ENCODE data around the gene EVI2A.

DNA sequence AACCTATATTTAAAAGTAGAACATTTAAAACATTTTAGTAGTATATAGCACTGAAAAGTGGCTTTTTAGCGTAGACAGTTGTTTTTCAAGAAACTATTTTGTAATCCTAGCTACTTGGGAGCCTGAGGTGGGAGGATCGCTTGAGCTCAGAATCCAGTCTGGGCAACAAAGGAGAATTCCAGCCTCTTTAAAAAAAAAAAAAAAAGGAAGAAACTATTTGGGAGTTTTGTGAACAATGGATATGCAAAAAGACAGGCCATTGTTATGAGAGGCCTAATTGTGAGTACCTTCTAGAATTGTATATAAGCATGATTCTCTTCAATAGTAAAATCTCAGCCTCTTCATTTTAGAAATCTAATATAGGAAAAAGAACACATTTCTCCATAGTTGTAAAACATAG, 42.0 kb downstream of the EVI2A start:
- TF ChIP-seq, protein P1, sequence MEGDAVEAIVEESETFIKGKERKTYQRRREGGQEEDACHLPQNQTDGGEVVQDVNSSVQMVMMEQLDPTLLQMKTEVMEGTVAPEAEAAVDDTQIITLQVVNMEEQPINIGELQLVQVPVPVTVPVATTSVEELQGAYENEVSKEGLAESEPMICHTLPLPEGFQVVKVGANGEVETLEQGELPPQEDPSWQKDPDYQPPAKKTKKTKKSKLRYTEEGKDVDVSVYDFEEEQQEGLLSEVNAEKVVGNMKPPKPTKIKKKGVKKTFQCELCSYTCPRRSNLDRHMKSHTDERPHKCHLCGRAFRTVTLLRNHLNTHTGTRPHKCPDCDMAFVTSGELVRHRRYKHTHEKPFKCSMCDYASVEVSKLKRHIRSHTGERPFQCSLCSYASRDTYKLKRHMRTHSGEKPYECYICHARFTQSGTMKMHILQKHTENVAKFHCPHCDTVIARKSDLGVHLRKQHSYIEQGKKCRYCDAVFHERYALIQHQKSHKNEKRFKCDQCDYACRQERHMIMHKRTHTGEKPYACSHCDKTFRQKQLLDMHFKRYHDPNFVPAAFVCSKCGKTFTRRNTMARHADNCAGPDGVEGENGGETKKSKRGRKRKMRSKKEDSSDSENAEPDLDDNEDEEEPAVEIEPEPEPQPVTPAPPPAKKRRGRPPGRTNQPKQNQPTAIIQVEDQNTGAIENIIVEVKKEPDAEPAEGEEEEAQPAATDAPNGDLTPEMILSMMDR (IDR thresholded peaks at IDR 0.05) = no peak
- no peak for TF ChIP-seq POLR2A (IDR thresholded peaks at IDR 0.05)
